HUES64 (cell line): ENCODE results near the gene UTS2B.

ENCODE experiments used
- H3K27ac ChIP-seq: 2 replicates; pipeline ENCODE4 v1.7.0; 2013; ENCODE audit warnings: low read depth, low read length, inconsistent platforms
- H3K27me3 ChIP-seq: 2 replicates; pipeline ENCODE4 v1.6.1; 2013; ENCODE audit warnings: mild to moderate bottlenecking, low read length; ENCODE audit not compliant: insufficient read depth
- H3K36me3 ChIP-seq: 2 replicates; pipeline ENCODE4 v1.6.1; 2013; ENCODE audit warnings: mild to moderate bottlenecking, low read length; ENCODE audit not compliant: insufficient read depth
- H3K4me1 ChIP-seq: 2 replicates; pipeline ENCODE4 v1.6.1; 2013; ENCODE audit warnings: mild to moderate bottlenecking, low read length, moderate library complexity; ENCODE audit not compliant: insufficient read depth
- H3K4me3 ChIP-seq: 2 replicates; pipeline ENCODE4 v1.5.1; 2013; ENCODE audit warnings: mild to moderate bottlenecking, low read length, moderate library complexity
- H3K9ac ChIP-seq: 2 replicates; pipeline ENCODE4 v1.6.1; 2013; ENCODE audit warnings: mild to moderate bottlenecking, low read depth, low read length
- H3K9me3 ChIP-seq: 2 replicates; pipeline ENCODE4 v1.6.1; 2013; ENCODE audit warnings: low read depth, low read length; ENCODE audit not compliant: insufficient read depth
- WGBS: fragments of 150-250, 120-280 bp; methylation state at CpG from one replicate; pipeline ENCODE4 v1.1.7; 2013; ENCODE audit warnings: missing lambda C conversion rate; 5-methylcytosine and 5-hydroxymethylcytosine counted together

UTS2B gene

GRCh38 chr3:191236646-191237045 is 93.7 kb downstream of the UTS2B start:
- WGBS, result 94% methylated on average over 3 of the region's 3 CpGs

GRCh38 chr3:191235331-191236314 is 94.7 kb downstream of the UTS2B start:
- Histone ChIP-seq H3K4me1 (peaks cover 54% of the 10 kb centered on the region), H3K9ac (no peak overlapping the region), H3K27me3 (no peaks in the 10 kb centered on the region), H3K27ac (no peak overlapping the region), H3K4me3 (no peak overlapping the region), H3K9me3 (no peaks in the 10 kb centered on the region), H3K36me3 (no peaks in the 10 kb centered on the region)
- 88% methylated on average over 3 of the region's 4 CpGs for WGBS

More at GRCh38 chr3:191236646-191237045, 93.7 kb downstream of the UTS2B start:
- H3K9me3 ChIP-seq, result no peaks in the 10 kb centered on the region
- H3K27me3 ChIP-seq, result no peaks in the 10 kb centered on the region
- no peak overlapping the region for H3K27ac ChIP-seq
- no peaks in the 10 kb centered on the region for H3K36me3 ChIP-seq
- H3K4me3 ChIP-seq, result no peak overlapping the region
- H3K9ac ChIP-seq, result no peak overlapping the region
- H3K4me1 ChIP-seq, result peaks cover 58% of the 10 kb centered on the region

- no peak overlapping the region for H3K9ac ChIP-seq
- no peak overlapping the region for H3K27ac ChIP-seq
- 95% methylated on average over 9 of the region's 9 CpGs for WGBS
- H3K9me3 ChIP-seq, result no peaks in the 10 kb centered on the region
- H3K36me3 ChIP-seq, result no peaks in the 10 kb centered on the region
- H3K4me1 ChIP-seq, result peaks cover 40% of the 10 kb centered on the region
- no peak overlapping the region for H3K4me3 ChIP-seq
- no peaks in the 10 kb centered on the region for H3K27me3 ChIP-seq
Observed at GRCh38 chr3:191234216-191234615, 96.1 kb downstream of the UTS2B start.

GRCh38 chr3:191227541-191227940 is 102.8 kb downstream of the UTS2B start:
- no peaks in the 10 kb centered on the region for H3K36me3 ChIP-seq
- H3K27ac ChIP-seq, result no peak overlapping the region
- H3K27me3 ChIP-seq, result no peaks in the 10 kb centered on the region
- no peaks in the 10 kb centered on the region for H3K9me3 ChIP-seq
- H3K4me1 ChIP-seq, result no peaks in the 10 kb centered on the region
- no peak overlapping the region for H3K9ac ChIP-seq
- no peak overlapping the region for H3K4me3 ChIP-seq
- WGBS, result 95% methylated on average over 5 of the region's 5 CpGs

GRCh38 chr3:191221638-191222037 is 108.7 kb downstream of the UTS2B start:
- WGBS, result 90% methylated on average over 1 of the region's 1 CpG
- no peaks in the 10 kb centered on the region for H3K36me3 ChIP-seq
- 0 out of 2 replicates have a peak, but pooled peaks cover 1% of the 10 kb centered on the region for H3K9me3 ChIP-seq
- no peaks in the 10 kb centered on the region for H3K27me3 ChIP-seq
- no peak overlapping the region for H3K9ac ChIP-seq
- H3K4me1 ChIP-seq, result no peaks in the 10 kb centered on the region
- no peak overlapping the region for H3K27ac ChIP-seq
- no peak overlapping the region for H3K4me3 ChIP-seq

- Histone ChIP-seq H3K9ac (no peak overlapping the region), H3K4me1 (no peaks in the 10 kb centered on the region), H3K36me3 (no peaks in the 10 kb centered on the region), H3K27me3 (no peaks in the 10 kb centered on the region), H3K4me3 (no peak overlapping the region), H3K9me3 (peaks cover 8% of the 10 kb centered on the region), H3K27ac (no peak overlapping the region)
- 78% methylated on average over 5 of the region's 5 CpGs for WGBS
Observed at GRCh38 chr3:191220908-191221307, 109.4 kb downstream of the UTS2B start.

- Histone ChIP-seq H3K9me3 (peaks cover 11% of the 10 kb centered on the region), H3K9ac (no peak overlapping the region), H3K4me3 (no peak overlapping the region), H3K4me1 (no peaks in the 10 kb centered on the region), H3K27ac (no peak overlapping the region), H3K36me3 (no peaks in the 10 kb centered on the region), H3K27me3 (no peaks in the 10 kb centered on the region)
- WGBS, result 100% methylated on average over 1 of the region's 1 CpG
Observed at GRCh38 chr3:191217301-191217700, 113.0 kb downstream of the UTS2B start.
